SK-N-SH treated with all-trans-retinoic acid at 6 μM for 48 hours (cell line): ENCODE results near the gene ARID1B.

ENCODE experiments used
- BACH2 ChIP-seq: fragments of 250-450 bp; sonication (Bioruptor Pico); IDR thresholded peaks from 2 replicates; pipeline ENCODE4 v1.9.0; 2021; ENCODE audit warnings: mild to moderate bottlenecking, borderline replicate concordance
- TCF4 ChIP-seq: fragments of 250-450 bp; sonication (Bioruptor Pico); IDR thresholded peaks from 2 replicates; pipeline ENCODE4 v1.8.0; 2021; ENCODE audit warnings: mild to moderate bottlenecking, moderate library complexity, borderline replicate concordance
- ZFP30 ChIP-seq: fragments of 450-650 bp; formaldehyde crosslinking; IDR thresholded peaks from 2 replicates; pipeline ENCODE4 v1.5.0; 2022; ENCODE audit warnings: mild to moderate bottlenecking, moderate library complexity

GRCh38 chr6:156783958-156784357, 6.8 kb downstream of the ARID1B start:
- no peak for TF ChIP-seq BACH2 (CRISPR knock-in tag)
- TF ChIP-seq TCF4: no peak
- no peak for TF ChIP-seq ZFP30
